Measurements from ENCODE around the gene CNTNAP2.

CNTNAP2 gene

DNA sequence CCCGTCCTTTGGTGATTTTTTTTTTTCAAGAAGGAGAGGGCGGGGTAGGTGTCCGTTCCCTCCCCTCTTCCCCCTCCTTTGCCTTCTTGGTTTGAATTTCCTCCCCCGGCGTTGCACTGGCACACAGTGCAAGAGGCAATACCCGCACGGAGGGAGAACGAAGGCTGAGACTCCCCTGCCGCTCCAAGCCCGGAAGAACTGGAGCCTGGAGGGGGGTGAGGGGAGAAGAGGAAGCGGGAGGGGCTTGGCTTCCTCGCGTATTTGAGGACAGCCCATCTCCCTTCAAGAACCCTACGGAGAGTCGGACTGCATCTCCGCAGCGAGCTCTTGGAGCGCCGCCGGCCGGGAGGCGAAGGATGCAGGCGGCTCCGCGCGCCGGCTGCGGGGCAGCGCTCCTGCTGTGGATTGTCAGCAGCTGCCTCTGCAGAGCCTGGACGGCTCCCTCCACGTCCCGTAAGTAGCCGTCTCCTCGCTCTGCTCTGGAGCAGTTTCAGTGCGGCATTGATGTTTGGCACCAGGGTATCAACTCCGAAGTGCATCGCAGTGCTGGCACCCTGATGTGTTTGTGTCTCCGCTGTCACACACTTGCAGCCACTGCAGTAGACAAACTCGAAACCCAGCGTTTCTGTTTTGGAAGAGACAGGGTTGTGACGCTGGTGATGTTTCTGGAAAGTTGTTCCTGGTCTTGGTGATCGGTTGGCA lies at the start of gene CNTNAP2:
Gene CNTNAP2 (plus strand): TSS at position 281 of the 702 bp plus-strand sequence. CDS start 76 bp downstream, at position 357.
- DNase-seq: peak; percentile 93

DNA sequence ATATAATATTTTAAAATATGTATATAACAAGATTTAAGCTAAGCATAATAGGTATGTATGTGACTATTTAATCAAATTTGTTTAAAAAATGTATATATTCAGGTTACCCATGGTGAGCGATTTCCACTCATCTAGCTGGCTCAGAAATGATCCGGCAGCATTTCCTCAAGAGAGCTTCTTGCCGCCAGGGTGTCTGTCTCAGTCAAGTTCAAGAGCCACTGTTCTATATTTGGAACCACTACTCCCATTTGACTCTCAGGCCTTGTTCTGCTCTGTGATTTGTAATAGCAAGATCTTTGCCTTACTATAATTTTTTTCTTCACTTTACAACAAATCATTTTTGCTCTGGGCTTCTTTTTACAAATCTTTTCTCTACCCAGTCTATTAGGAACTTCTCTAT lies 48.7 kb upstream of the CNTNAP2 start:
- DNase-seq: peak; percentile 71

DNA sequence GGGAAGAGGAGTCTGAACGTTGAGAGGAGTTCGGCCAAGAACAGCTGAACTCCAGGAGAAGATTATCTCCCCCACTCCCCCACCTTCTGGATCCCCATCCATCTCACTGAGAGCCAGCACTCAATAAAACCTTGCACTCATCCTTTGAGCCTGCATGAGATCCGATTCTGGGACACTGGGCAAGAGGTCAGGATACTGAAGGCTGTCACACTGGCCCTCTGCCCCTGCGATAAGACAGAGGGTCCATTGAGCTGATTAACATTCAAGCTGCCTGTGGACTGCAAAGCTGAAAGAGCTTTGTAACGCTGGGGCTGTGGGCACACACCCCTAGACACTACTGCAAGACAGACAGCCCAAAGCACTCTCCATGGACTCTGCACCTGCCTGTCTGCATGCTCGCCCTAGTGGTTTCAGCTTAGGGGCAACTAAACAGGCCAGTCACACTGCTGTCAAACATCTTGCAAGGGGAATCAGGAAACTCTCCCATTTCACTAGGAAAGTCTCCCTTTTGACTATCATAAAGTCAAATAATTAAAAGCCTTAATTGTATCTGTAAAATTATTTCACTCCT lies 42.3 kb upstream of the CNTNAP2 start:
- DNase-seq: no peak

DNA sequence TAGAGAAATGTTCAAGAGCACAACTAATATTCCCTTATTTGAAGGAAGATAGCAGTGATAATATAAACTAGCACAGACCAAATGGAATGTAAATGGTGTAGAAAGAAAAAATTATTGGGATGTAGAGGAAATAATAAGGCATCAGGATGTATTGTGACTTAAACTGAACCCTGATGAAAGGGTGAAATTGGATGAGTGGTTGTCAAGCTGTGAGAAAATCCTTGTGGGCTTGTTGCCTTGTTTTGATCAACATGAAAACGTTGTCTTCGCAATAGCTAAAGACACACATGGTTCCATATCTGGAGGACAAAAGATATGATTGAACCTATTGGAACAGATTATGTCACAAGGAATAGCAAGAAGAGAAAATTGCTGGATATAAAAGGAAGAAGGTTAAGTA lies 40.3 kb upstream of the CNTNAP2 start:
- DNase-seq: peak; percentile 47

DNA sequence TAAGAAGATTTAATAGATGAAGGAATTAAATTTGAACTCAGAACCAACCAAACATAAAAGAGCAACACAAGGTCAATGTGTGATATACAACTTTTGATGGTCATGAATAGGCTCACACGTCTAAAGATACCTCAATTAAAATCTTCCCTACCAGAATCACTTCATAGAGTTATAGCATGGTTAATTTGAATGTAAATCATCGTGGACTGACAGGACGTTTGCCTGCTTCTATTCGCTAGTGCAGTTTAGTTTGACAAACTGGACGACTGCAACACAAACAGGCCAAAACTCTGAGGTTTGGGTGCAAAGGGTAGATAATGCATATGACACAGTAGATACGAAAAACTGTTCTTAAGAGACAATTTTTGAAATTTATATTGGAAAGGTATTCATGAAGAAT lies 32.5 kb upstream of the CNTNAP2 start:
- no peak for DNase-seq

DNA sequence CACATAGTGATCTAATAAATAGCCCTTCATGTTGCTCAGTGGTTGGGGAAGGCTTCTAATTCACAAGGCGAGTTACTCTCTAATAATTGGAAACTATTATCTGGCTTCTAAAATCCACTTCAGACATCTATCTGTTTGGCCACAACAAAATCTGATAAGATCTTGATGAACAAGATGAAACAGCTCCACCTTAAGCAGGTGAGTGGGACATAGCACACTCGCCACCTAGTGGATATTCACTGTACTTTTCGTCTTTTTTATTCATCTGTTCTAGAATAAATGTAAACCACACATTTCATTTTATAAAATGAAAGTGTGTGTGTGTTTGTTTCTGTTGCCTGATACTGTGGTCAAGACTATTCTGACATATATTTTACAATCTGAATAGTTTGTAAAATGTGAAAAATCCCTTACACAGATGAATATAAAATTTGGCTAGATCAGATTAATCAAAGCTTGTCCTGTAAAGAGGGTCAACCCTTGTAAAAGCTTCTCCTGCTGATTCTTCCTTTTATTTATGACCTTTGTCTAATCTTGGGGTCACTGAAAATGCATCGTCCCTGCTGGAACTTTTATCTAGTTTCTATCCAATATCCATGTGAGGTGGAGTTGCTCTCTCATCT lies 26.5 kb upstream of the CNTNAP2 start:
- DNase-seq: peak; percentile 80

DNA sequence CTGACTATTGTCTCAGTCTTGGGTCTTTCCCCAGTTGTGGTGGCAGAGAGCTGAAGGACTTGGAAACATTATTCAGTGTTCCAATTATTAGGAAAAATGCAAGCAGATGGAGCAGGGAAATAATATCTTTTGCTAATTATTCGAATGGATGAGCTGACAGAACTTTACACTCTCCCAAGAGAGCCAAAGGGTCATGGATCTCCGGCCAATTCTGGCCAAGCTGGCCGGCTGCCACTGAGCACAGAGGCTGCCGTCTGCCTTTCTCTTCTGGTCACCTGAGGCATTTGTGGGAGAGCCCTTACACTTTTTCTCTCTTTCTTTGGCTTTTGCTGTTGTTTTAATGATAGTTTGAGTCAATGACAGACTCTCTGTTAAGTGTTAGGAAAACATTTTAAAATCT lies 22.2 kb upstream of the CNTNAP2 start:
- no peak for DNase-seq

DNA sequence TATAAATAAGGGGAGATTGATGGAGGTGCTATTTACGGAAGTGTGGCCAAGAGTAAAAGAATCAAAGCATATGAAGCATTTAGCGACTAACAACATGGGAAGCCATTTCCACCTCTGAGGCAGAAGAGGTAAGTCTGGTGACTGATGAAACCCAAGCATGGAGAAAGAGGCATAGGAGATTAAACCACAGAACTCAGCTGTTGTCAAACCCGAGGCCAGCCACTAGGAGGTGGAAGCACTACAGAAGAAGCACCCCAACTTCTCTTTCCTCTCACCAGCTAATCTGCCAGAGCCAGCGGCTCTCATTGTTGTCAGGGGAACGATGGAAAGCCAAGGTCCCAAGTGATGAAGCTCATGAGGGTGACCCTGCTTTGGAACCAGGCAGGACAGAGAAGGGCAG lies 19.6 kb upstream of the CNTNAP2 start:
- no peak for DNase-seq

DNA sequence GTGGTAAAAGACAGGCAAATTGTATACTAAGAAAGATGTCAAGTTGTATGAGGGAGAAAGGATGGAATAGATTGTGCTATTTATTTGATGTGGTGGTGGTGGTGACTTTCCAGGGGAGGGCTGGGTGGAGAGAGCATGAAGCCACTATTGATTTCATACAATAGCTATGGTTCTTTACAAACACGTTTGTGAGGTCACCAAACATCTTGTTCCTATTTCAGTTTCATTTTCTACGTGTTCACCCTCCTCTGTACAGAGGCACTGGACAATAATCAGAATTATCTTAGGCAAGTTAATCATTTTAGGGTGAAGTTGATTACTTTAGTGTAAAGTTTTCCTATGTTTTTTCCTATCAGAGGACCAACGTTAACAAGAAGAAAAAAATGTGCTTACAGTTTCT lies 10.3 kb upstream of the CNTNAP2 start:
- DNase-seq: no peak

DNA sequence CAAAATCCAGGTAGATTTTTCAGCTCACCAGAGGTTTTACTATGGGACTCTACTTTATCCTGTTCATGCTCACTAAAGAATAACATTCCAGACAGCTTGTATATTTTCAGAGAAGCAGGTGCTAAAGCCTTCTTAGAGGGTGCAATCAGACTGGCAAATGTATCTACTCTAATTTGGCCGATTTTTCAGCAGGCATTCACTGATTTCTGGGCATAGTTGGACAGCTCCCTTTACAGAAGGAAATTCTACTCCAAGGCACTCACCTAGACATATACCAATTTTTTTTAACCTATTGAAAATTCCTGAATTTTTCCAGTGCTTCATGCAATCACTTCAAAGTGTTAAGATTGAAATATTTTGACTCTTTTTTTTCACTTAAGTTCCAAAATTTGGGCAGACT lies 3.8 kb upstream of the CNTNAP2 start:
- DNase-seq: no peak

DNA sequence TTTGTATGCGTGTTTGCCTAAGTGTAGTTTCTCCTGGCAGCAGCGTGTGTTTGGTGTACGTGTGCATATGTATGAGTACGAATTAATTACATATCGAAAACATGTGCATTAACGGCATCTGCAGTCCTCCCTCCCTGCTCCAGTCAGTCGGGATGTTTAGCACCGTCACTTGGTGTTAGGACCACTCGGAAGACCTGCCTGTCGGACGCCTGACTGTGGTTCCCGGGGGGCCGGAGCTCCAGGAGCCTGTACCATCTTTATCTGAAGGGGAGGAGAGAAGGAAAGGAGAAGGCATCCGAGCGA lies 1.1 kb upstream of the CNTNAP2 start:
- no peak for DNase-seq

DNA sequence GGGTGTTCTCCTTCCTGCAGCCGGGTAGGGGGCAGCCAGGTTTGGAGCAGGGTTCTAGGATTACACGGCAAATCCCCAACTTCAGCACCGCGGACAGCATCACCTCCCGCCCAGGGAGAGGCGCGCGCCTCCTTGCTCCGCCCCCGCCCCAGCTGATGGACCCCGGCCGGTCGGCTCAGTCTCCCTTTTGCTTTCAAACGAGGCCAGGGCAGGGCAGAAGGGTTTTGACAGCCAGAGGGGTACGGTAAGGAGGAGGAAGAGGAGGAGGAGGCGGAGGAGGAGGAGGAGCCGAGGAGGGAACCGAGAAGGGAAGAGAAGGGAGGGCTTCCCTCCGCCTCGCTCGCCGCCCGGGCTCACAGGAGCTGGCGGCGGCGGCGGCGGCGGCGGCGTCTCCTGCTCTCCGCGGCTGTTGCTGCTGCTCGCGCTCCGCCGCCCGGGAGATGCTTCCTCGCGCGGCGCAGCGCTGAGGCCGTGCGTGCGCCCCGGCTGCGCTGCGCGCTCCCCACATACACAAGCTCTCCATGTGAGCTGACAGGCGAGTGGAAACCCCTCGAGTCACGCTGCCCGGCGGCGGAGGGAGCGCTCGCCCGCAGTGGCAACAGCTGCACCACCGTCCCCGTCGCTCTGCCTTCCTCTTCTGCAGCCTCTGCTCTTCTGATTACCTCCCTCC lies 615 bp upstream of the CNTNAP2 start:
- DNase-seq: peak; percentile 90

DNA sequence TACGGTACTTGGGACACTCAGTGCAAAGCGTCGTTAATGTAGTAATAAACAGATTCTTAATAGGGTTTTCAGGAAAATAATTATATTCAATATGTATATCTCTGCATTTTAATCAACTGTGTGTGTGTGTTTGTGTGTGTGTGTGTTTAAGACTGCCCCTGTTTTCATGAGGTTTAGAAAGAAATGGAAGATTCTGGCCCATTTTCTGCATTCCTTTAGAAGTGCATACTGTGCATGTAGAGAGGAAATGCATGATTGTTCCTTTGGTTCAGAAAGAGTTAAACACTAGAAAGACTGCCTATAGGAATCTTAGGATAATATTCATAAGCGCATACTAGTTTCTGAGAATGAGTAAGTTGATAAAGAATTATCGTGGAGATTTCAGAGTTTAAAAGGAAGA lies 975 bp downstream of the CNTNAP2 start:
- no peak for DNase-seq

DNA sequence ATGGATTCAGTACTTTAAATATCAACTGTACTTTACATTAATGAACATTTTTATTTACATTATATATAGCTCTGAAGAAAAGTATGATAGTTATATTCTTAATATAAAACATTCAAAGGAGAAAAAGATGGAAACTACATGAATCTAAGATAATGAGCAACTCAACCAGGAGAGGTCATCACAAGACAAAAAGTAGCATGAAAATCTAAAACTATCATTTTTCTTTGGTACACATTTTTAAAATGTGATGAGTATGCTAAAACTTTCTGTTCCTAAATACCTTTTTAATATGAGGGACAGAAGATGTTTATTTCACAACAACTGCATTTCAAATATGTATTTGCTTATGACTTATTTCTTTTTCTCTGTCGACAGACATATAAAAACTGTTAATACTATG lies 2.4 kb downstream of the CNTNAP2 start:
- no peak for DNase-seq

DNA sequence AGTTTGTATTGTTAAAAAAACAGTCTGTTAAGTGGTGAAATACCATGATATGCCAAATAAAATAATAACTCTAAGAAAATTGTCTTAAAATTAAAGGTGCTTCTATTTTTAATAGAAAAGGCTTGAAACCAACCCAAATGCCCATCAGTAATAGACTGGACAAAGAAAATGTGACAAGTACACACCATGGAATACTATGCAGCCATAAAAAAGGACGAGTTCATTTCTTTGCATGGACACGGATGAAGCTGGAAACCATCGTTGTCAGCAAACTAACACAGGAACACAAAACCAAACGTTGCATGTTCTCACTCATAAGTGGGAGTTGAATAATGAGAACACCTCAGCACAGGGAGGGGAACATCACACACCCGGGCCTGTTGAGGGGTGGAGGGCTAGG lies 7.1 kb downstream of the CNTNAP2 start:
- no peak for DNase-seq

DNA sequence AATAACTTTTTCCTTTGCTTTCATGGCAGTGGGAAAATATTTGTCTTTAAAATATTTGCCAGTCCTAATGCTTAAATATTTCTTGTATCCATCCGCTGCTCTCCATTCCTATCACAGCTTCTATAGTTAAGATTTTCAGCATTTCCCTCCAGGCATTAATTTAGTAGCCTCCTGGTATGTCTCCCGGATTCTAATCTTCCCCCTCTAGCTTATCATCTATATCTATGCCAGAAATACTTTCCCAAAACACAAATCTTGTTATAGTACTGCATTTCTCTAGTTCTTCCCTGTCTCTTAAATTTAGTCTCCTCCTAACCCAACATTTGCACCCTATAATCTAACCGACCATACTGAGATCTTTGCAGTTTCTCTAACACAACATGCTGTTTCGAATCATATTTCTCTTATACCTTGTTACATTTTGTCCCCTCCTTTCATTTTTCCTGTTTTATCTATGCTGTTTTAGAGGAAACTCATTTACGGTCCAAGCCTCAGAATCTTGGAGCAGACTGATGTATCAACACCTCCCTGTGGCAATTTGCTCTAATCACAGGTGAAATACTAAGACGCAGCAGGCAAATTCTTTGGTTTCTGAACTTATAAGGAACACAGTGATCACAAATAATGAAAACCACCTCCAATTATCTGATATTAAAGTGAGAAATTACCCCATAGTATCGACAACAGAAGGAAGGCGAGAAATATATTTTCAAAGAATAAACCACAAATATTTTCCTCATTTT lies 10.3 kb downstream of the CNTNAP2 start:
- DNase-seq: no peak

DNA sequence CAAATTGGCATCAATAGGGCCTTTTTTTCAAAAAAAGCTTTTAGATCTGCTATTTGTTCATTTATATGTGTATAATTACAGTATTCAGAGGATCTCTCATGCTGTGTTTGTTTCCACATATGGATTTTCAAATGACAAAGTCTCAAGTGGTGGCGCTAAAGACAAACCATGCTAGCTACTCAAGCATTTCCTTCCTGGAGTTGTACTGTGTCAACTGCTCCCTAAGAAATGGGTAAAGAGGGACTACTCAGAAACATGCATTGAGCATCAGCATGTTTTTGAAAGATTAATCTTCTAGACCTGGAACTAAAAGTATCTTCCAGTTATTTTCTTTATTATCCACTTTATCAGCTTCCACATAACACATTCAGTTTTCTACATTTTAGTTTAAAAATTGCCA lies 12.7 kb downstream of the CNTNAP2 start:
- peak; percentile 11 for DNase-seq

DNA sequence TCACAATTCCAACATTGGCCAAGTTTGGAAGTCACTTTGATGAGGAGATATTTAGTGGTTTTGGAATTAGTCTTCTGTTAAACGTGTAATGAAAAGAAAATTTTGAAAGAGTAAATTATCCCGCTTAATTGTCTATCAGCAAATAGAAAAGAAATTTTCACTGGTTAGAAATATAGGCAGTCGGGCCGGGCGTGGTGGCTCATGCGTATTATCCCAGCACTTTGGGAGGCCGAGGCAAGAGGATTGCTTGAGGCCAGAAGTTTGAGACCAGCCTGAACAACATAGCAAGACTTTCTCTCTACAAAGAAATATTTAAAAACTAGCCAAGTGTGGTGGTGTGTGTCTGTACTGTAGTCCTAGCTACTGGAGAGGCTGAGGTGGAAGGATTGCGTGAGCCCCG lies 13.4 kb downstream of the CNTNAP2 start:
- DNase-seq: no peak

DNA sequence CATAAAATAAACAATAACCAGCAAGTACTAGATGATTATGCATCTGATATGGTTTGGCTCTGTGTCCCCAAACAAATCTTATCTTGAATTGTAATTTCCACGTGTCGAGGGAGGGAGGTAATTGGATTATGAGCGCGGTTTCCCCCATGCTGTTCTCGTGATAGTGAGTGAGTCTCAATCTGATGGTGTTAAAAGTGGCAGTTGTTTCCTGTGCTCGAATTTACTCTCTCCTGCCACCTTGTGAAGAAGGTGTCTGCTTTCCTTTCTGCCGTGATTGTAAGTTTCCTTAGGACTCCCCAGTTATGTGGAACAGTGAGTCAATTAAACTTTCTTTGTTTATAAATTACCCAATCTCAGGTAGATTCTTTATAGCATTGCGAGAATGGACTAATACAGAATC lies 15.1 kb downstream of the CNTNAP2 start:
- no peak for DNase-seq

DNA sequence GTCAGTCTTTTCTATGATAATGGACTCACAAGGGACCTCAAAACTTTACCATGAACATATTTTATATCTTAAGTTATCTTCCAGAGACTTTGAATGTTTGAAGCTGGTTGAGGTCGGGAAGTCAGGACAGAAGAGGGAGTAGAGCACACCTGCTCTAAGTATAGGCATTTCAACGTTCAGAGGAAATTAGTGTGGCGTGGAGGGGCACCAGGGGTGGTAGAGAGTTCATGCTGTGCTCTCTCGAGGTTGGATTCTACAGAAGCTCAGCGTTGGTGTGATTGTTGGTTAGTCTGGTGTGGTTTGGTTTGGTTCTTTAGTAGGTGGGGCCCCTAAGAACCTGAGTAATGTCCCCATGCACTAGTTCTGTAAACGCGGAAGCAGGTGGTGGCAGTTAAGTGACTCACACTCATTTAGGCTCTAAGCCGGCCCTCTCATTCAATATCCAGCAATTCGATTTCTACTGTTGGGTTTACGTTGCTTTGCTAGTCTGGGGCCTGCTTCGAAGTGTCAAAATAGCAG lies 19.8 kb downstream of the CNTNAP2 start:
- DNase-seq: no peak

DNA sequence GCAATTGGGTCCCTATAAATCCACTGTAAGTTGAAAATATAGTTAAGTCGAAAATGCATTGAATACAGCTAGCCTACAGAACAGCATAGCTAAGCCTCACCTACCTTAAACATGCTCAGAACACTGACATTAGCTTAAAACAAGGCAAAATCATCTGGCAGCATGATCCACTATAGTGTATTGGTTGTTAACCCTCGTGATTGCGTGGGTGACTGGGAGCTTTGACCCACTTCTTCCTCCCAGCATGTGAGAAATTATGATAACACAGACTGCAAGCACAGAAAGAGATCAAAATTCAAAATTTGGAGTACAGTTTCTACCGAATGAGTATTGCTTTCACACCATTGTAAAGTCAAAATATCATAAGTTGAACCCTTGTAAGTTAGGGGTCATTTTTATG lies 22.3 kb downstream of the CNTNAP2 start:
- no peak for DNase-seq

DNA sequence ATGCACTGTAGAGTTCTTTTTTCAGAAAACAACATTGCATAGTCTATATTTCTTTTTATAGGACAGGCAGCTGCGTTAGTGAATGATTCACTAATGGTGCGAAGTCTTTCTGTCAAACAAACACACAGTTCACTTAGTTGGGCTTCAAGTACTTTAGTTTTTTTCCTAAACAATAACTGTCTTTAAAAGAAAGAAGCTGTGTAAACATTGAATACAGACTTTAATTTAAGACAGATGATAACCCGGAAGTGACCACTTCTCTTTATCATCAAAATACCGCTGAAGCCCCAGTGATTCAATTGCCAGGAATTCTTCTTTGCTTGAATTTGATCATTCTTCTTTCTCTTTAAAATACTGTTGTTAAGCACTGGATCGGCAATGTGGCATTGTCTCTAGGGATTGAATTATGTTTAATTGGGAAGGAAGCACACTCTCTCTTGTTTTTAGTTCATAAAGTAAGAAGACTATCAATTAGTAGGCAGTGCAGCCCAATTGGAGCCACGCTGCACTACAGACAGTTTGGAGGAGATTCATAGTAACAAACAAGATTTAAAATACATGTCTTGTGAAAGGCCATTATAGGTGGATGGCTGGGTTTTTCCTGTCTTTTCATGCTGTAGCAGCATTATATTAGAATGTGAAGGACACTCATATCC lies 30.4 kb downstream of the CNTNAP2 start:
- DNase-seq: no peak

DNA sequence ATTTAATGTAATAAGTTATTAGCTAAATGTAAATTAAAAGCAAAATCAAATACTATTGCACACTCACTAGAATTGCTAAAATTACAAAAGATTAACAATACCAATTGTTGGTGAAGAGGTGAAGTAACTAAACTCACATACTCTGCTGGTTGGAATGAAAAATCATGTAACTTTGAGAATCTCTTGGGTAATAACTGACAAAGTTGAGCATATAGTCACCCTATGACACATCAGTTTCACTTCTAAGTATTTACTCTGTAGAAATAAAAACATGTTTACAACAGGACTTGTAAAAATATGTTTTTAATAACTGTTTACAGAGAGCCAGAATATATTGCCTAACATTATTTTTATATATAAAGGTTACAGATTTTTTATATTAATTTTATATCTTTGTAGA lies 33.6 kb downstream of the CNTNAP2 start:
- no peak for DNase-seq
